ENCODE results near the gene WDR19. TPM values are rescaled to one million over a fixed set of nuclear protein-coding genes. Genes with fewer than 3 reads are reported as not detected.
"Not testable (repeated sequence)": the region's sequence is repeated elsewhere in the genome, so short reads cannot be mapped to it uniquely, and the experiment has no call there.

WDR19 gene
- polyA plus RNA-seq (2013): 41.4 TPM

DNA sequence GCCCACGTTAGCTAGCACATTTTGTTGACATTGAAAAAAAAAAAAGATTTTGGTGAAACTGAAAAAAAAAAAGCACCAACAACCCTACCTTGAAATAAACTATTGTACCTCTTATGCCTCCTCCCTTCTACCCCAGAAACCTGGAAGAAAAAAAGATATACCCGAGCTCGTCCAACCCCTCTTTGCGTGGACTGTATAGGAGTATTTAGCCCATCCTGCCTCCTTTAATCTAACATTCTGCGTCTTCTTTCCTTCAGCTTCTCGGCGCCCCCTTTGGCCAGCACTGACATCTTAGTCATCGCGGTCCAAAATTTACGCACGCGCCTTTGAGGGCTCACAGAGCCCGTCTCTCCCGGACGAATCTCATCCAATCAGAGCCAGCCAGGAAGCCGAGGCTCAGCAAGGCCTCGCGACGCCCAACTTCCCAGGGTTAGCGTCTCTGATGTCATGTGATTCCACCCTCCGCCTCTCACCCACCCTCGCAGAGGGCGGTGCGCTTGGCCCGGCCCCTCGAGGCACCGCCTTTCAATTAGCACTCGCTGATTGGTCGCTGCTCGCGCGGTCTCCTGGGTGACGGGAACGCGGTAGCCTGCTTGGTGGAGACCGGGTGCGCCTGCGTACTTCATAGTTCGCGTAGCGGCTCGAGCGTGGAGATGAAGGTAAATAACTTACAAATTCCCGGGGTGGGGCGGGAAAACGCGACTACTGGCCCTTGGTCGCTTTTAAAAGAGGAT lies at the start of gene WDR19:
WDR19 (plus strand) TSS at position 625 of the 734 bp plus-strand sequence; CDS start at position 654, 29 bp downstream.
- H3K4me3 ChIP-seq (ENCODE audit: control insufficient read depth in 1 of 7, extremely low read depth in 1 of 7, insufficient read depth in 4 of 7, low read depth in 2 of 7, low read length in 6 of 7): peak within 1 kb of the TSS; percentile 77 to 99 (median 97)
- ChIA-PET CTCF (interaction anchor here (0.6 to 1.6 kb wide), 9 partner anchors 13 to 287 kb away, joined by 3 to 5 read pairs (median 3); no protein-coding TSS in a partner anchor), POLR2A (no interaction called here)
- DNase-seq: peak; percentile 100
- peak within 1 kb of the TSS; percentile 50 to 76 for H3K27ac ChIP-seq (ENCODE audit: insufficient read depth in 1 of 2, low read depth in 1 of 2, low read length in 2 of 2, poor library complexity in 1 of 2, severe bottlenecking in 2 of 2)
- H3K27me3 ChIP-seq (replicated peaks in 2 of 5; ENCODE audit: control insufficient read depth in 4 of 5, insufficient read depth in 5 of 5, low read length in 4 of 5): peaks cover 0 to 2% (median 0%) of the 10 kb centered on the region in 5 experiments
- H3K9me3 ChIP-seq (ENCODE audit: control extremely low read depth in 1 of 5, control insufficient read depth in 4 of 5, insufficient read depth in 2 of 5, low read depth in 1 of 5, low read length in 4 of 5): no peaks in the 10 kb centered on the region
- 0% methylated on average over 42 of the region's 48 CpGs for WGBS (ENCODE audit: insufficient coverage)
- H3K4me1 ChIP-seq (ENCODE audit: control extremely low read depth in 1 of 4, control insufficient read depth in 4 of 4, insufficient read depth in 4 of 4, low read length in 3 of 4): peaks cover 5 to 18% (median 11%) of the 10 kb centered on the region in 4 experiments
- H3K36me3 ChIP-seq (ENCODE audit: control insufficient read depth in 4 of 4, insufficient read depth in 4 of 4, low read length in 3 of 4): no peaks in the 10 kb centered on the region

DNA sequence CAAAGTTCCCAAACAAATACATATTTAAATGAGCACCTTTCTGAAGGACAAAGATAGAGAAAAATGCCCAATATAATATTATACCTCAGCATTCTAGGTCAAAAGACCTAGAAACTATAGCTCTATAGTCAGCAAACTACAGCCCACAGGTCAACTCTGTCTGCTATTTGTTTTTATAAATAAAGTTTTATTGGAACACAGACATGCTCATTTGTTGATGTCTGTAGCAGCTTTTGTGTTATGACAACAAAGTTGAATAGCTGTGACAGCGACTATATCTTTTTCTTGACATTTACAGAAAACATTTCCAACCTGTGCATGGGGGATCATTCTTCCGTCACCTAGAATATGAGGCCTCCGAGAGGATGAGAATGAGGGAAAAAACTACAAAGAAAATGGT lies 48.7 kb upstream of the WDR19 start:
- ChIA-PET CTCF (interaction anchor here (0.6 to 6.8 kb wide), 9 partner anchors 9 to 229 kb away, joined by 3 to 136 read pairs (median 3); no protein-coding TSS in a partner anchor), POLR2A (interaction anchor here (0.7 kb wide), 1 partner anchor 232 kb away, joined by 3 read pairs; no protein-coding TSS in a partner anchor)
- Histone ChIP-seq H3K36me3 (ENCODE audit: control insufficient read depth in 4 of 4, insufficient read depth in 4 of 4, low read length in 3 of 4) (peaks cover 0 to 5% (median 0%) of the 10 kb centered on the region in 4 experiments), H3K27ac (ENCODE audit: insufficient read depth in 1 of 2, low read depth in 1 of 2, low read length in 2 of 2, poor library complexity in 1 of 2, severe bottlenecking in 2 of 2) (no peak overlapping the region), H3K4me1 (ENCODE audit: control extremely low read depth in 1 of 4, control insufficient read depth in 4 of 4, insufficient read depth in 4 of 4, low read length in 3 of 4) (peaks cover 0 to 4% (median 3%) of the 10 kb centered on the region in 4 experiments), H3K9me3 (ENCODE audit: control extremely low read depth in 1 of 5, control insufficient read depth in 4 of 5, insufficient read depth in 2 of 5, low read depth in 1 of 5, low read length in 4 of 5) (no peaks in the 10 kb centered on the region), H3K4me3 (ENCODE audit: control insufficient read depth in 1 of 7, extremely low read depth in 1 of 7, insufficient read depth in 4 of 7, low read depth in 2 of 7, low read length in 6 of 7) (no peak overlapping the region), H3K27me3 (replicated peaks in 2 of 5; ENCODE audit: control insufficient read depth in 4 of 5, insufficient read depth in 5 of 5, low read length in 4 of 5) (no peaks in the 10 kb centered on the region)
- 100% methylated on average over 1 of the region's 3 CpGs for WGBS (ENCODE audit: insufficient coverage)
- no peak for DNase-seq

DNA sequence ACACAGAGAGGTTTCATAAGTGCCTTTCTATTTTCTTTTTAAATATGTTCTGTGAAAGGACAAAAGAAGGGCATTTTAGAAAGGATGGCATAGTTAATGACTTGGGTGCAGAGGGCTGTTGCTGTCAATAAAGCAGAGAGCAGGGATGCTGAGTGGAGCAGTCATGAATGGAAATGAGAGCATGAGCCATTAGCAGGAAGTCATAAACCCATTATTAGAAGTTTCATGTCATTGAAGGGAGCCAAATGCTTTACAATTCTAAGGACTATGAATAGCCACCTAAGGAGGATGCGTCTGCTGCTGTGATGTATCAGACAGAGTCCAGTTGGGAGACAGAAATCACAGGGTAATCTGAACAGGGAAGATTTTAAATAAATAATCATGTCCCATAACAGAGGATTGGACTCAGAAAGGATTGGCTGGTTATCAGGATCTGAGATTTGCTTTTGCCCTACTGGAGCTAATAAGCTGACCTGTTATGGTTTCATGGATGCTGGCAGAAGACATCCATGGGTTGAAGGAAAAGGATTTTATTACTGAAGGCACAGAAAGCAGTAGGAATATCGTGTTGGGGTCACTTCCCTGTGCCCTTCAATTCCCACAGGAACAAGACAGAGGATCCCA lies 47.5 kb upstream of the WDR19 start:
- WGBS (ENCODE audit: insufficient coverage): 71% methylated on average over 2 of the region's 2 CpGs

DNA sequence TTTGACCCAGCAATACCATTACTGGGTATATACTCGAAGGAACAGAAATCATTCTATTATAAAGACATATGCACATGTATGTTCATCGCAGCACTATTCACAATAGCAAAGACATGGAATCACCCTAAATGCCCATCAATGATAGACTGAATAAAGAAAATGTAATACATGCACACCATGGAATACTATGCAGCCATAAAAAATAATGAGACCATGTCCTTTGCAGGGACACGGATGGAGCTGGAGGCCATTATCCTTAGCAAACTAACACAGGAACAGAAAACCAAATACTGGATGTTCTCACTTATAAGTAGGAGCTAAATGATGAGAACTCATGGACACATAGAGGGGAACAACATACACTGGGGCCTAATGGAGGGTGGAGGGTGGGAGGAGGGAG lies 44.1 kb upstream of the WDR19 start:
- not testable (repeated sequence) for H3K4me3 ChIP-seq (ENCODE audit: control insufficient read depth in 1 of 7, extremely low read depth in 1 of 7, insufficient read depth in 4 of 7, low read depth in 2 of 7, low read length in 6 of 7); H3K9me3 ChIP-seq (ENCODE audit: control extremely low read depth in 1 of 5, control insufficient read depth in 4 of 5, insufficient read depth in 2 of 5, low read depth in 1 of 5, low read length in 4 of 5); H3K27ac ChIP-seq (ENCODE audit: insufficient read depth in 1 of 2, low read depth in 1 of 2, low read length in 2 of 2, poor library complexity in 1 of 2, severe bottlenecking in 2 of 2); DNase-seq; H3K27me3 ChIP-seq (replicated peaks in 2 of 5; ENCODE audit: control insufficient read depth in 4 of 5, insufficient read depth in 5 of 5, low read length in 4 of 5); H3K36me3 ChIP-seq (ENCODE audit: control insufficient read depth in 4 of 4, insufficient read depth in 4 of 4, low read length in 3 of 4); H3K4me1 ChIP-seq (ENCODE audit: control extremely low read depth in 1 of 4, control insufficient read depth in 4 of 4, insufficient read depth in 4 of 4, low read length in 3 of 4)
- WGBS (ENCODE audit: insufficient coverage): no CpG with 5 or more reads among the region's 3 CpGs
- ChIA-PET CTCF (interaction anchor here (0.8 to 2.6 kb wide), 3 partner anchors 237 to 379 kb away, joined by 3 to 16 read pairs (median 3); partner anchors contain the start of gene TLR10), POLR2A (interaction anchor here (0.6 kb wide), 1 partner anchor 216 kb away, joined by 3 read pairs; no protein-coding TSS in a partner anchor)

More for the DNA sequence above, 47.5 kb upstream of the WDR19 start:
- Histone ChIP-seq H3K27ac (ENCODE audit: insufficient read depth in 1 of 2, low read depth in 1 of 2, low read length in 2 of 2, poor library complexity in 1 of 2, severe bottlenecking in 2 of 2) (no peak overlapping the region), H3K9me3 (ENCODE audit: control extremely low read depth in 1 of 5, control insufficient read depth in 4 of 5, insufficient read depth in 2 of 5, low read depth in 1 of 5, low read length in 4 of 5) (no peaks in the 10 kb centered on the region), H3K36me3 (ENCODE audit: control insufficient read depth in 4 of 4, insufficient read depth in 4 of 4, low read length in 3 of 4) (peaks cover 0 to 1% (median 0%) of the 10 kb centered on the region in 4 experiments), H3K27me3 (replicated peaks in 2 of 5; ENCODE audit: control insufficient read depth in 4 of 5, insufficient read depth in 5 of 5, low read length in 4 of 5) (no peaks in the 10 kb centered on the region), H3K4me1 (ENCODE audit: control extremely low read depth in 1 of 4, control insufficient read depth in 4 of 4, insufficient read depth in 4 of 4, low read length in 3 of 4) (peaks cover 0 to 4% (median 3%) of the 10 kb centered on the region in 4 experiments), H3K4me3 (ENCODE audit: control insufficient read depth in 1 of 7, extremely low read depth in 1 of 7, insufficient read depth in 4 of 7, low read depth in 2 of 7, low read length in 6 of 7) (peak overlapping the region in 1 of 7 experiments; percentile 54)
- no peak for DNase-seq
- ChIA-PET POLR2A (no interaction called here), CTCF (interaction anchor here (0.6 to 6.8 kb wide), 19 partner anchors 9 to 375 kb away, joined by 3 to 136 read pairs (median 4); partner anchors contain the start of gene TLR1)

DNA sequence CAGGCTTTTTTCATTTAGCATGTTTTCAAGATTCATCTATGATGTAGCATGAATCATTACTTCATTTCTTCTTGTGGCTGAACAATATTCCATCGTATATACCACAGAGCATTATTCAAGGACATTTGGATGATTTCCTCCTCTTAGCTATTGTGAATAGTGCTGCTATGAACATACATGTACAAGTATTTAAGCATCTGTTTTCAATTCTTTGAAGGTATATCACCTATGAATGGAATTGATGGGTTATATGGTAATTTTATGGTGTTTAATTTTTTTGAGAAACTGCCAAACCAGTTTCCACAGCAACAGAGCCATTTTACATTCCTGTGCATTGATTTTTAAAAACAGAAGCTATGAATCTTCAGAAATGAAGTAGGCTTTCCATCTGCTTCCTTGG lies 36.1 kb upstream of the WDR19 start:
- WGBS (ENCODE audit: insufficient coverage): no CpG with 5 or more reads among the region's 1 CpG
- no peaks in the 10 kb centered on the region for H3K36me3 ChIP-seq (ENCODE audit: control insufficient read depth in 4 of 4, insufficient read depth in 4 of 4, low read length in 3 of 4)
- ChIA-PET POLR2A (no interaction called here), CTCF (interaction anchor here (0.9 to 1.3 kb wide), 4 partner anchors 9 to 253 kb away, joined by 3 to 5 read pairs (median 3); no protein-coding TSS in a partner anchor)
- no peak overlapping the region for H3K4me3 ChIP-seq (ENCODE audit: control insufficient read depth in 1 of 7, extremely low read depth in 1 of 7, insufficient read depth in 4 of 7, low read depth in 2 of 7, low read length in 6 of 7)
- no peaks in the 10 kb centered on the region for H3K9me3 ChIP-seq (ENCODE audit: control extremely low read depth in 1 of 5, control insufficient read depth in 4 of 5, insufficient read depth in 2 of 5, low read depth in 1 of 5, low read length in 4 of 5)
- H3K27ac ChIP-seq (ENCODE audit: insufficient read depth in 1 of 2, low read depth in 1 of 2, low read length in 2 of 2, poor library complexity in 1 of 2, severe bottlenecking in 2 of 2): no peak overlapping the region
- no peaks in the 10 kb centered on the region for H3K27me3 ChIP-seq (replicated peaks in 2 of 5; ENCODE audit: control insufficient read depth in 4 of 5, insufficient read depth in 5 of 5, low read length in 4 of 5)
- DNase-seq: no peak
- H3K4me1 ChIP-seq (ENCODE audit: control extremely low read depth in 1 of 4, control insufficient read depth in 4 of 4, insufficient read depth in 4 of 4, low read length in 3 of 4): peaks cover 0 to 5% (median 3%) of the 10 kb centered on the region in 4 experiments

DNA sequence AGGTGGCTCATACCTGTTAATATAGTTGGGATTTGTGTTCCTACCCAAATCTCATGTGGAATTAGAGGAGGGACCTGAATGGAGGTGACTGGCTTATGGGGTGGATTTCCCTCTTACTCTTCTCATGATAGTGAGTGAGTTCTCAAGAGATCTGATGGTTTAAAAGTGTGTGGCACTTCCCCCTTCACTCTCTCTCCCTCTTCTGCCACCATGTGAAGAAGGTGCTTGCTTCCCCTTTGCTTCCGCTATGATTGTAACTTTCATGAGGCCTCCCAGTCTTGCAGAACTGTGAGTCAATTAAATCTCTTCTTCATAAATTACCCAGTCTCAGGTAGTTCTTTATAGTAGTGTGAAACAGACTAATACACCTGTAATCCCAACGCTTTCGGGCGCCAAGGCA lies 28.3 kb upstream of the WDR19 start:
- Histone ChIP-seq H3K27ac (ENCODE audit: insufficient read depth in 1 of 2, low read depth in 1 of 2, low read length in 2 of 2, poor library complexity in 1 of 2, severe bottlenecking in 2 of 2) (no peak overlapping the region), H3K36me3 (ENCODE audit: control insufficient read depth in 4 of 4, insufficient read depth in 4 of 4, low read length in 3 of 4) (no peaks in the 10 kb centered on the region), H3K27me3 (replicated peaks in 2 of 5; ENCODE audit: control insufficient read depth in 4 of 5, insufficient read depth in 5 of 5, low read length in 4 of 5) (no peaks in the 10 kb centered on the region), H3K4me3 (ENCODE audit: control insufficient read depth in 1 of 7, extremely low read depth in 1 of 7, insufficient read depth in 4 of 7, low read depth in 2 of 7, low read length in 6 of 7) (no peak overlapping the region), H3K9me3 (ENCODE audit: control extremely low read depth in 1 of 5, control insufficient read depth in 4 of 5, insufficient read depth in 2 of 5, low read depth in 1 of 5, low read length in 4 of 5) (no peaks in the 10 kb centered on the region), H3K4me1 (ENCODE audit: control extremely low read depth in 1 of 4, control insufficient read depth in 4 of 4, insufficient read depth in 4 of 4, low read length in 3 of 4) (peaks cover 0 to 6% (median 4%) of the 10 kb centered on the region in 4 experiments)
- POLR2A ChIA-PET: no interaction called here
- WGBS (ENCODE audit: insufficient coverage): 100% methylated on average over 3 of the region's 4 CpGs
- no peak for DNase-seq
- CTCF ChIA-PET: interaction anchor here (0.8 to 1.5 kb wide), 2 partner anchors 20 to 251 kb away, joined by 3 to 4 read pairs; no protein-coding TSS in a partner anchor
